Naive thymus-derived CD8-positive, alpha-beta T cell (primary cell): ENCODE data around the gene CARS1. TPM values are rescaled to one million over a fixed set of nuclear protein-coding genes. Genes with fewer than 3 reads are reported as not detected.
A peak's percentile ranks its signal among the peaks of the same experiment; 100 is the strongest.

Experiments used
- ATAC-seq, 2 donors: fragments of 150-1000 bp; cut with Tn5 transposase in 1 of 2; sonication (Bioruptor Pico), chemical (Tn5 transposase) in 1 of 2; 1 replicate in 1 of 2; 2 replicates in 1 of 2; pipeline ENCODE4 v1.10.0; 2021; ENCODE audit warnings: mild to moderate bottlenecking in 2 of 2, moderate library complexity in 2 of 2
- POLR2A ChIA-PET: fragments of 350-600 bp; sonication (Branson Sonifier 250); formaldehyde crosslinking; loops from one replicate; lab custom pipeline; 2021; ENCODE audit warnings: antibody characterized with exemption; lab: Charles Lee
- DNase-seq, 10 donors: peaks; one replicate each; pipeline versions ENCODE4 v3.0.0 to v3.0.0-alpha.2; 2020 to 2022
- H3K27ac Mint-ChIP-seq, 10 donors: one replicate each; pipeline ENCODE4 v1.8.0; 2020 to 2022; ENCODE audit warnings: mild to moderate bottlenecking in 10 of 10, mixed read lengths in 10 of 10, moderate library complexity in 4 of 10, inconsistent platforms in 1 of 10
- H3K27me3 Mint-ChIP-seq, 5 donors: one replicate each; pipeline ENCODE4 v1.8.0; 2021 to 2022; ENCODE audit warnings: mixed read lengths in 5 of 5
- H3K36me3 Mint-ChIP-seq, 3 donors: one replicate each; pipeline ENCODE4 v1.8.0; 2020 to 2022; ENCODE audit warnings: mixed read lengths in 3 of 3, mild to moderate bottlenecking in 2 of 3, inconsistent platforms in 1 of 3
- H3K4me1 Mint-ChIP-seq, 4 donors: one replicate each; pipeline ENCODE4 v1.8.0; 2021 to 2022; ENCODE audit warnings: mixed read lengths in 4 of 4
- H3K4me3 Mint-ChIP-seq, 10 donors: one replicate each; pipeline ENCODE4 v1.8.0; 2020 to 2022; ENCODE audit warnings: mild to moderate bottlenecking in 10 of 10, mixed read lengths in 10 of 10, moderate library complexity in 6 of 10, inconsistent platforms in 1 of 10
- H3K9me3 Mint-ChIP-seq, 9 donors: one replicate each; pipeline ENCODE4 v1.8.0; 2020 to 2022; ENCODE audit warnings: mixed read lengths in 9 of 9, mild to moderate bottlenecking in 3 of 9, inconsistent platforms in 1 of 9, moderate library complexity in 1 of 9
- polyA plus RNA-seq, 3 donors: library from polyadenylated mRNA; unstranded; fragments of 300-500 nt; fragmentation: Illumina TruSeq; gene quantifications; one replicate each; pipeline ENCODE4 v1.2.3, GENCODE V29; 2021
- total RNA-seq, 8 experiments: library from RNA in 2 of 8; stranded (reverse) in 2 of 8; gene quantifications; one replicate each; pipeline ENCODE4 v1.2.3 and lab custom pipeline; 2021 to 2026

Gene CARS1
- total and polyA plus RNA-seq, 5 experiments from 2014 or later: 31.4 to 131 (median 70.2) TPM

GRCh38 chr11:3009481-3009880 is 47.7 kb downstream of the CARS1 start:
- H3K27ac Mint-ChIP-seq: peak overlapping the region in 8 of 10 donors; percentile 43 to 90 (median 76)
- ATAC-seq (no peak), DNase-seq (no peak)
- peak overlapping the region in 5 of 10 donors; percentile 14 to 93 (median 28) for H3K4me3 Mint-ChIP-seq
- no peaks in the 10 kb centered on the region for H3K27me3 Mint-ChIP-seq
- no peaks in the 10 kb centered on the region for H3K9me3 Mint-ChIP-seq
- peaks cover 21 to 89% (median 60%) of the 10 kb centered on the region in 4 donors for H3K4me1 Mint-ChIP-seq
- peaks cover 0 to 35% (median 3%) of the 10 kb centered on the region in 3 donors for H3K36me3 Mint-ChIP-seq
- POLR2A ChIA-PET: interaction anchor here (12.3 kb wide), 1 partner anchor 17 kb away, joined by 457 read pairs; the partner anchor contains the start of gene NAP1L4

- Mint-ChIP-seq H3K9me3 (no peaks in the 10 kb centered on the region), H3K4me1 (peaks cover 20 to 90% (median 60%) of the 10 kb centered on the region in 4 donors), H3K27me3 (no peaks in the 10 kb centered on the region), H3K36me3 (peaks cover 0 to 41% (median 3%) of the 10 kb centered on the region in 3 donors), H3K4me3 (peak overlapping the region in 5 of 10 donors; percentile 8 to 93 (median 41)), H3K27ac (peak overlapping the region; percentile 49 to 94 (median 76))
- ATAC-seq: no peak
- POLR2A ChIA-PET: interaction anchor here (2.9 to 12.3 kb wide), 2 partner anchors 13 to 17 kb away, joined by 20 to 457 read pairs; partner anchors contain the start of gene NAP1L4
- DNase-seq: peak in 1 of 10 donors; percentile 42
Measured at GRCh38 chr11:3008746-3009336, 48.4 kb downstream of the CARS1 start.

GRCh38 chr11:3007404-3008010 is 49.7 kb downstream of the CARS1 start:
- peak in 1 of 2 donors; percentile 25 for ATAC-seq
- Mint-ChIP-seq H3K9me3 (no peaks in the 10 kb centered on the region), H3K27me3 (no peaks in the 10 kb centered on the region), H3K36me3 (peaks cover 0 to 55% (median 12%) of the 10 kb centered on the region in 3 donors), H3K27ac (peak overlapping the region in 9 of 10 donors; percentile 35 to 95 (median 94)), H3K4me1 (peaks cover 23 to 92% (median 57%) of the 10 kb centered on the region in 4 donors), H3K4me3 (peak overlapping the region in 9 of 10 donors; percentile 84 to 93 (median 92))
- POLR2A ChIA-PET: interaction anchor here (1.2 to 12.3 kb wide), 9 partner anchors 7 to 115 kb away, joined by 3 to 457 read pairs (median 7); partner anchors contain the start of genes CARS1 and NAP1L4
- DNase-seq: no peak

GRCh38 chr11:3006505-3007260 is 50.5 kb downstream of the CARS1 start:
- peak; percentile 38 to 91 (median 72) for DNase-seq
- Mint-ChIP-seq H3K36me3 (peaks cover 0 to 57% (median 15%) of the 10 kb centered on the region in 3 donors), H3K27me3 (no peaks in the 10 kb centered on the region), H3K9me3 (no peaks in the 10 kb centered on the region), H3K4me3 (peak overlapping the region; percentile 84 to 93 (median 92)), H3K27ac (peak overlapping the region in 9 of 10 donors; percentile 63 to 95 (median 94)), H3K4me1 (peaks cover 23 to 87% (median 57%) of the 10 kb centered on the region in 4 donors)
- POLR2A ChIA-PET: interaction anchor here (0.6 to 12.3 kb wide), 12 partner anchors 8 to 114 kb away, joined by 3 to 457 read pairs (median 6); partner anchors contain the start of genes CARS1 and NAP1L4
- peak; percentile 97 to 99 for ATAC-seq

- peak overlapping the region in 7 of 10 donors; percentile 10 to 81 (median 41) for H3K27ac Mint-ChIP-seq
- no peak for DNase-seq
- peak overlapping the region in 6 of 10 donors; percentile 6 to 93 (median 28) for H3K4me3 Mint-ChIP-seq
- H3K27me3 Mint-ChIP-seq: no peaks in the 10 kb centered on the region
- ATAC-seq: no peak
- POLR2A ChIA-PET: interaction anchor here (1.0 to 5.3 kb wide), 2 partner anchors 10 to 22 kb away, joined by 6 to 56 read pairs; no protein-coding TSS in a partner anchor
- H3K36me3 Mint-ChIP-seq: peaks cover 0 to 62% (median 21%) of the 10 kb centered on the region in 3 donors
- peaks cover 17 to 70% (median 45%) of the 10 kb centered on the region in 4 donors for H3K4me1 Mint-ChIP-seq
- no peaks in the 10 kb centered on the region for H3K9me3 Mint-ChIP-seq
Measured at GRCh38 chr11:3004481-3004880, 52.7 kb downstream of the CARS1 start.

- Mint-ChIP-seq H3K27me3 (no peaks in the 10 kb centered on the region), H3K9me3 (no peaks in the 10 kb centered on the region), H3K4me3 (peak overlapping the region in 6 of 10 donors; percentile 10 to 93 (median 24)), H3K36me3 (peaks cover 0 to 57% (median 22%) of the 10 kb centered on the region in 3 donors), H3K4me1 (peaks cover 11 to 61% (median 40%) of the 10 kb centered on the region in 4 donors), H3K27ac (peak overlapping the region in 7 of 10 donors; percentile 22 to 81 (median 64))
- POLR2A ChIA-PET: interaction anchor here (1.2 to 5.3 kb wide), 3 partner anchors 10 to 11 kb away, joined by 3 to 56 read pairs (median 12); partner anchors contain the start of gene NAP1L4
- no peak for DNase-seq
- no peak for ATAC-seq
Measured at GRCh38 chr11:3003396-3004231, 53.6 kb downstream of the CARS1 start.

GRCh38 chr11:3002871-3003270 is 54.4 kb downstream of the CARS1 start:
- H3K27ac Mint-ChIP-seq: peak overlapping the region in 6 of 10 donors; percentile 14 to 79 (median 42)
- H3K4me1 Mint-ChIP-seq: peaks cover 12 to 56% (median 36%) of the 10 kb centered on the region in 4 donors
- ATAC-seq: no peak
- H3K36me3 Mint-ChIP-seq: peaks cover 0 to 55% (median 22%) of the 10 kb centered on the region in 3 donors
- peak overlapping the region in 3 of 10 donors; percentile 16 to 93 (median 36) for H3K4me3 Mint-ChIP-seq
- H3K27me3 Mint-ChIP-seq: no peaks in the 10 kb centered on the region
- H3K9me3 Mint-ChIP-seq: no peaks in the 10 kb centered on the region
- no peak for DNase-seq
- POLR2A ChIA-PET: interaction anchor here (1.2 to 5.3 kb wide), 3 partner anchors 10 to 12 kb away, joined by 3 to 56 read pairs (median 12); partner anchors contain the start of gene NAP1L4

- Mint-ChIP-seq H3K4me3 (peak overlapping the region in 1 of 10 donors; percentile 36), H3K36me3 (peaks cover 0 to 55% (median 22%) of the 10 kb centered on the region in 3 donors), H3K27me3 (no peaks in the 10 kb centered on the region), H3K9me3 (no peaks in the 10 kb centered on the region), H3K27ac (peak overlapping the region in 4 of 10 donors; percentile 35 to 79 (median 42)), H3K4me1 (peaks cover 12 to 51% (median 33%) of the 10 kb centered on the region in 4 donors)
- ATAC-seq: no peak
- POLR2A ChIA-PET: interaction anchor here (1.2 to 1.7 kb wide), 6 partner anchors 9 to 26 kb away, joined by 3 to 12 read pairs (median 4); partner anchors contain the start of gene NAP1L4
- DNase-seq: no peak
Measured at GRCh38 chr11:3002351-3002861, 54.8 kb downstream of the CARS1 start.

- DNase-seq (no peak), ATAC-seq (no peak)
- POLR2A ChIA-PET: interaction anchor here (1.2 to 1.7 kb wide), 4 partner anchors 11 to 25 kb away, joined by 3 to 6 read pairs (median 4); no protein-coding TSS in a partner anchor
- Mint-ChIP-seq H3K36me3 (peaks cover 0 to 55% (median 22%) of the 10 kb centered on the region in 3 donors), H3K4me1 (peaks cover 12 to 43% (median 26%) of the 10 kb centered on the region in 4 donors), H3K4me3 (no peak overlapping the region), H3K9me3 (no peaks in the 10 kb centered on the region), H3K27me3 (no peaks in the 10 kb centered on the region), H3K27ac (peak overlapping the region in 6 of 10 donors; percentile 19 to 87 (median 44))
Measured at GRCh38 chr11:3001496-3001895, 55.7 kb downstream of the CARS1 start.

GRCh38 chr11:3000032-3000961 is 56.9 kb downstream of the CARS1 start:
- DNase-seq (no peak), ATAC-seq (no peak)
- Mint-ChIP-seq H3K27ac (peak overlapping the region in 1 of 10 donors; percentile 7), H3K27me3 (no peaks in the 10 kb centered on the region), H3K4me3 (no peak overlapping the region), H3K36me3 (peaks cover 0 to 49% (median 22%) of the 10 kb centered on the region in 3 donors), H3K9me3 (no peaks in the 10 kb centered on the region), H3K4me1 (peaks cover 8 to 35% (median 18%) of the 10 kb centered on the region in 4 donors)
- POLR2A ChIA-PET: interaction anchor here (1.7 kb wide), 1 partner anchor 10 kb away, joined by 4 read pairs; no protein-coding TSS in a partner anchor
